HG03039 (cell line): ENCODE results near the gene CDX2.

Experiments used
- ATAC-seq: cut with Tn5 transposase; IDR thresholded peaks from one replicate; pipeline ENCODE4 v1.9.1; 2021; ENCODE audit warnings: mild to moderate bottlenecking, moderate library complexity; ENCODE audit not compliant: unreplicated experiment

Gene CDX2

GRCh38 chr13:27979001-27979643, 10.0 kb upstream of the CDX2 start:
- ATAC-seq: no peak

- ATAC-seq: no peak
Observed at GRCh38 chr13:27978301-27978968, 9.3 kb upstream of the CDX2 start.

- no peak for ATAC-seq
Observed at GRCh38 chr13:27977476-27978300, 8.6 kb upstream of the CDX2 start.

GRCh38 chr13:27976362-27977091, 7.4 kb upstream of the CDX2 start:
- no peak for ATAC-seq

- no peak for ATAC-seq
Observed at GRCh38 chr13:27975564-27976361, 6.6 kb upstream of the CDX2 start.

GRCh38 chr13:27973961-27974662, 5.0 kb upstream of the CDX2 start:
- ATAC-seq: no peak

- no peak for ATAC-seq
Observed at GRCh38 chr13:27973291-27973690, 4.2 kb upstream of the CDX2 start.

- no peak for ATAC-seq
Observed at GRCh38 chr13:27972478-27972820, 3.3 kb upstream of the CDX2 start.

- ATAC-seq: no peak
Observed at GRCh38 chr13:27971776-27972477, 2.8 kb upstream of the CDX2 start.

GRCh38 chr13:27971236-27971645, 2.1 kb upstream of the CDX2 start:
- ATAC-seq: no peak

GRCh38 chr13:27970382-27971235, 1.5 kb upstream of the CDX2 start:
- no peak for ATAC-seq

- ATAC-seq: no peak
Observed at GRCh38 chr13:27969866-27970229, 733 bp upstream of the CDX2 start.

GRCh38 chr13:27968316-27969081, 616 bp downstream of the CDX2 start:
- ATAC-seq: no peak

GRCh38 chr13:27967736-27968315, 1.3 kb downstream of the CDX2 start:
- no peak for ATAC-seq

- no peak for ATAC-seq
Observed at GRCh38 chr13:27967203-27967735, 1.8 kb downstream of the CDX2 start.

GRCh38 chr13:27966641-27967202, 2.4 kb downstream of the CDX2 start:
- ATAC-seq: no peak
